Activated T-helper 9 cell treated with anti-CD3 and anti-CD28 coated beads, Interleukin-2, amount 50 U/mL, for 16 hours (primary cell): Measurements from ENCODE around the gene DNASE1L2.

Experiments
- DNase-seq: peaks from one replicate; pipeline ENCODE4 v3.0.0-alpha.2; 2020; ENCODE audit warnings: low read depth

DNASE1L2 gene

DNA sequence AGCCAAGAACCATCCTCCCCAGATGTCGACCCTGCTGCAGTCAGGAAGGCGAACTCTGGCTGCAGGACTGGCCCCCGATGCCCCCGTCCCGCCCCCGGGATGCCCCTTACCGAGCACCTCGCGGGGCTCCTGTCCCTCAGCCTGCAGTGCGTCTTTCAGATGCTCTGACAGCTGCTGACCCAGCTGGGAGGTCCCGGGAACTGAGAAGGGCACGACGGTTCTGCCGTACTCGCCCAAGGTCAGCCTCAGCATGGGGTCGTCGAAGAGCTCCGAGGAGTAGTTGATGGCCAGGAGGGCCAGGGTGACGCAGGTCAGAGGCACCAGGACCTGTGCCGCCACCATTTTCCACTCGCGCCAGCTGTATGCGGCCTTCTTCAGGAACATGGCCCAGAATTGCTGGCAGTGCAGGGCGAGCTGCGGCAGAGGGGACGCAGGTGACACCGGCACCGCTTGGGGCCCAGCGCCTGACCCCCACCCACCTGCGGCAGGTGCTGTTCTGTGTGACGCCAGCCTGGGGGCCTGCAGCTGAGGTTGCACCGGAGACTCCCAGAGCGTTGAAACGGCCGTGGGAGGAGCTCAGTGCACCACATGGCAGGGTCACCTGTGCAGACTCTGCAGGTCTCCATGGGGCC is 51.8 kb downstream of the DNASE1L2 start:
- no peak for DNase-seq
